Panc1 (cell line): ENCODE data around the gene NINJ2. TPM values are rescaled to one million over a fixed set of nuclear protein-coding genes. Genes with fewer than 3 reads are reported as not detected.

Experiments used
- ATAC-seq: fragments of 200-7000 bp; cut with Tn5 transposase; 2 replicates; pipeline ENCODE4 v1.9.1; 2020; ENCODE audit warnings: mild to moderate bottlenecking, moderate library complexity
- BruUV-seq: library from RNA; stranded (reverse); fragments of 400-500 nt; replicated peaks from 2 replicates; lab custom pipeline; 2021; lab: Mats Ljungman, UMichigan
- CTCF ChIA-PET: fragments of 300-600 bp; sonication (Branson Sonifier 250); formaldehyde crosslinking; loops from one replicate; lab custom pipeline; 2022; ENCODE audit warnings: antibody characterized with exemption; lab: Charles Lee
- POLR2A ChIA-PET: fragments of 300-600 bp; sonication (Branson Sonifier 250); formaldehyde crosslinking; loops from one replicate; lab custom pipeline; 2022; ENCODE audit warnings: antibody characterized with exemption; lab: Charles Lee
- DNase-seq: peaks from one replicate; pipeline ENCODE4 v3.0.0-alpha.2; 2010; ENCODE audit warnings: low read depth, low spot score
- H3K27ac ChIP-seq: 2 replicates; pipeline ENCODE4 v1.5.1; 2011; ENCODE audit warnings: mild to moderate bottlenecking, low read length, inconsistent platforms
- H3K27me3 ChIP-seq: fragments of 200-500 bp; sonication (Bioruptor generic); 2 replicates; pipeline ENCODE4 v1.6.0; 2014; ENCODE audit warnings: low read length, inconsistent platforms; ENCODE audit not compliant: control insufficient read depth, insufficient read depth
- H3K36me3 ChIP-seq: fragments of 200-500 bp; sonication (Bioruptor generic); 2 replicates; pipeline ENCODE4 v1.5.1; 2014; ENCODE audit warnings: inconsistent platforms, mild to moderate bottlenecking, low read length, moderate library complexity; ENCODE audit not compliant: control insufficient read depth, insufficient read depth
- H3K4me1 ChIP-seq: 2 replicates; pipeline ENCODE4 v1.5.1; 2011; ENCODE audit warnings: inconsistent platforms, mild to moderate bottlenecking, low read length, moderate library complexity; ENCODE audit not compliant: control insufficient read depth, insufficient read depth
- H3K4me3 ChIP-seq, 2 experiments: 2 replicates each; pipeline ENCODE4 v1.5.1; 2011 to 2012; ENCODE audit warnings: low read depth in 2 of 2, low read length in 2 of 2, mild to moderate bottlenecking in 2 of 2, inconsistent platforms in 1 of 2, moderate library complexity in 1 of 2
- H3K9me3 ChIP-seq: fragments of 200-500 bp; sonication (Bioruptor generic); 2 replicates; pipeline ENCODE4 v1.5.1; 2014; ENCODE audit warnings: low read depth, mild to moderate bottlenecking, inconsistent platforms, low read length, moderate library complexity; ENCODE audit not compliant: control insufficient read depth, insufficient read depth
- POLR2AphosphoS5 ChIP-seq: IDR thresholded peaks from 2 replicates; pipeline ENCODE4 v1.6.1; 2012; ENCODE audit warnings: mild to moderate bottlenecking, low read depth, low read length, moderate library complexity
- SIN3A ChIP-seq: IDR thresholded peaks from 2 replicates; pipeline ENCODE4 v1.6.1; 2012; ENCODE audit warnings: low read depth, mild to moderate bottlenecking, low read length, moderate library complexity, borderline replicate concordance; ENCODE audit not compliant: insufficient read depth
- TCF7L2 ChIP-seq: IDR thresholded peaks from 2 replicates; pipeline ENCODE4 v1.6.1; 2011; ENCODE audit warnings: mild to moderate bottlenecking, low read depth, low read length, inconsistent platforms
- in situ Hi-C: cut with HindIII; loops from 2 replicates; pipeline ENCODE4 v1.10.0; 2016; ENCODE audit warnings: low sequenced_read_pairs, low pct_unique_long_range_greater_than_20kb
- intact Hi-C: fragments of 100-400 bp; cut with micrococcal nuclease; formaldehyde crosslinking; loops from one replicate; pipeline ENCODE4 v1.10.0; 2022; ENCODE audit not compliant: unreplicated experiment
- total RNA-seq: library from RNA; stranded (reverse); gene quantifications from one replicate; pipeline ENCODE4 v1.2.1, GENCODE V29; 2021; ENCODE audit not compliant: unreplicated experiment
- TF ChIP-seq, protein P1 (sequence below), 2 experiments: IDR thresholded peaks; 2 replicates each; pipeline ENCODE4 v1.6.1; 2011 to 2012; ENCODE audit warnings: low read depth in 2 of 2, control low read depth in 1 of 2, low read length in 1 of 2, mild to moderate bottlenecking in 1 of 2, moderate library complexity in 1 of 2; ENCODE audit not compliant: insufficient read depth in 1 of 2
- TF ChIP-seq, protein P2 (sequence below): fragments of 450-650 bp; IDR thresholded peaks from 2 replicates; pipeline ENCODE4 v1.5.1; 2017; ENCODE audit warnings: mild to moderate bottlenecking

NINJ2 gene
- total RNA-seq, 1 experiment from 2014 or later: 1.9 TPM

DNA sequence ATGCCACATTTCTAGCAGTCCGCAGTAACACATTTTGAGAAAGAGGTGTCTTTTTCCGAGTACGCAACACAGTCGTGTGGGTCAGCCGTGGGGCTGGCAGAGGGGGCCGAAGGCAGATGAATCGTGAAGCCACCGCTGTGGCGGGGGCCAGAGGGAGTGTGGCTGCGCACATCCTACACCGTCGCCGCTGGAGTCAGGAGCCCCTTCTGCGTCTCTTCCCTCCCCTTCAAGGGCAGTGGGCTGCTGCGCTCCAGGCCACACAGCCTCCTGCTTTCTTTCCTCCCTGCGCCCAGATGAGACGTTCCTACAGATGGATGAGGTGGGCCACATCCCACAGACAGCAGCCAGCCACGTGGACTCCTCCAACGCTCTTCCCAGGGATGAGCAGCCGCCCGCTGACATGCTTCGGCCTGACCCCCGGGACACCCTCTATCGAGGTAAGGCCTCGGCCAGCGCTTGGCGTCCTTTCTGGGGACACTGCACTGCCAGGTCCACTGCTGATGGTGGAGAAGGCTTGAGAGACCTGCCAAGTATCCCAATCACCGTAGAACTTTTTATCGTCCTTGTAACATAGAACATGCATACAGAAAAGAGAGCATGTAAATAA, 113.7 kb downstream of the NINJ2 start:
- Histone ChIP-seq H3K27me3 (no peaks in the 10 kb centered on the region), H3K4me3 (no peak overlapping the region), H3K9me3 (no peaks in the 10 kb centered on the region), H3K36me3 (no peaks in the 10 kb centered on the region), H3K27ac (no peak overlapping the region), H3K4me1 (peaks cover 4% of the 10 kb centered on the region; the same call in 1 of the 2 replicates)
- no TSS peak for BruUV-seq
- ATAC-seq: no peak
- TF ChIP-seq POLR2AphosphoS5 (no peak), TCF7L2 (no peak), SIN3A (no peak)
- TF ChIP-seq, protein P1, sequence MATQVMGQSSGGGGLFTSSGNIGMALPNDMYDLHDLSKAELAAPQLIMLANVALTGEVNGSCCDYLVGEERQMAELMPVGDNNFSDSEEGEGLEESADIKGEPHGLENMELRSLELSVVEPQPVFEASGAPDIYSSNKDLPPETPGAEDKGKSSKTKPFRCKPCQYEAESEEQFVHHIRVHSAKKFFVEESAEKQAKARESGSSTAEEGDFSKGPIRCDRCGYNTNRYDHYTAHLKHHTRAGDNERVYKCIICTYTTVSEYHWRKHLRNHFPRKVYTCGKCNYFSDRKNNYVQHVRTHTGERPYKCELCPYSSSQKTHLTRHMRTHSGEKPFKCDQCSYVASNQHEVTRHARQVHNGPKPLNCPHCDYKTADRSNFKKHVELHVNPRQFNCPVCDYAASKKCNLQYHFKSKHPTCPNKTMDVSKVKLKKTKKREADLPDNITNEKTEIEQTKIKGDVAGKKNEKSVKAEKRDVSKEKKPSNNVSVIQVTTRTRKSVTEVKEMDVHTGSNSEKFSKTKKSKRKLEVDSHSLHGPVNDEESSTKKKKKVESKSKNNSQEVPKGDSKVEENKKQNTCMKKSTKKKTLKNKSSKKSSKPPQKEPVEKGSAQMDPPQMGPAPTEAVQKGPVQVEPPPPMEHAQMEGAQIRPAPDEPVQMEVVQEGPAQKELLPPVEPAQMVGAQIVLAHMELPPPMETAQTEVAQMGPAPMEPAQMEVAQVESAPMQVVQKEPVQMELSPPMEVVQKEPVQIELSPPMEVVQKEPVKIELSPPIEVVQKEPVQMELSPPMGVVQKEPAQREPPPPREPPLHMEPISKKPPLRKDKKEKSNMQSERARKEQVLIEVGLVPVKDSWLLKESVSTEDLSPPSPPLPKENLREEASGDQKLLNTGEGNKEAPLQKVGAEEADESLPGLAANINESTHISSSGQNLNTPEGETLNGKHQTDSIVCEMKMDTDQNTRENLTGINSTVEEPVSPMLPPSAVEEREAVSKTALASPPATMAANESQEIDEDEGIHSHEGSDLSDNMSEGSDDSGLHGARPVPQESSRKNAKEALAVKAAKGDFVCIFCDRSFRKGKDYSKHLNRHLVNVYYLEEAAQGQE (IDR thresholded peaks at IDR 0.05; ENCODE audit: insufficient read depth in 1 of 2, low read depth in 2 of 2, low read length in 1 of 2): no peak
- TF ChIP-seq, protein P2, sequence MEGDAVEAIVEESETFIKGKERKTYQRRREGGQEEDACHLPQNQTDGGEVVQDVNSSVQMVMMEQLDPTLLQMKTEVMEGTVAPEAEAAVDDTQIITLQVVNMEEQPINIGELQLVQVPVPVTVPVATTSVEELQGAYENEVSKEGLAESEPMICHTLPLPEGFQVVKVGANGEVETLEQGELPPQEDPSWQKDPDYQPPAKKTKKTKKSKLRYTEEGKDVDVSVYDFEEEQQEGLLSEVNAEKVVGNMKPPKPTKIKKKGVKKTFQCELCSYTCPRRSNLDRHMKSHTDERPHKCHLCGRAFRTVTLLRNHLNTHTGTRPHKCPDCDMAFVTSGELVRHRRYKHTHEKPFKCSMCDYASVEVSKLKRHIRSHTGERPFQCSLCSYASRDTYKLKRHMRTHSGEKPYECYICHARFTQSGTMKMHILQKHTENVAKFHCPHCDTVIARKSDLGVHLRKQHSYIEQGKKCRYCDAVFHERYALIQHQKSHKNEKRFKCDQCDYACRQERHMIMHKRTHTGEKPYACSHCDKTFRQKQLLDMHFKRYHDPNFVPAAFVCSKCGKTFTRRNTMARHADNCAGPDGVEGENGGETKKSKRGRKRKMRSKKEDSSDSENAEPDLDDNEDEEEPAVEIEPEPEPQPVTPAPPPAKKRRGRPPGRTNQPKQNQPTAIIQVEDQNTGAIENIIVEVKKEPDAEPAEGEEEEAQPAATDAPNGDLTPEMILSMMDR: no peak
- in situ Hi-C loops: no loop called here
- DNase-seq: no peak
- intact Hi-C loops: loop anchor here (5.0 kb wide), 1 partner anchor 97 kb away; no protein-coding TSS in a partner anchor
- ChIA-PET POLR2A (no interaction called here), CTCF (interaction anchor here (0.6 kb wide), 1 partner anchor 906 kb away, joined by 3 read pairs; no protein-coding TSS in a partner anchor)

DNA sequence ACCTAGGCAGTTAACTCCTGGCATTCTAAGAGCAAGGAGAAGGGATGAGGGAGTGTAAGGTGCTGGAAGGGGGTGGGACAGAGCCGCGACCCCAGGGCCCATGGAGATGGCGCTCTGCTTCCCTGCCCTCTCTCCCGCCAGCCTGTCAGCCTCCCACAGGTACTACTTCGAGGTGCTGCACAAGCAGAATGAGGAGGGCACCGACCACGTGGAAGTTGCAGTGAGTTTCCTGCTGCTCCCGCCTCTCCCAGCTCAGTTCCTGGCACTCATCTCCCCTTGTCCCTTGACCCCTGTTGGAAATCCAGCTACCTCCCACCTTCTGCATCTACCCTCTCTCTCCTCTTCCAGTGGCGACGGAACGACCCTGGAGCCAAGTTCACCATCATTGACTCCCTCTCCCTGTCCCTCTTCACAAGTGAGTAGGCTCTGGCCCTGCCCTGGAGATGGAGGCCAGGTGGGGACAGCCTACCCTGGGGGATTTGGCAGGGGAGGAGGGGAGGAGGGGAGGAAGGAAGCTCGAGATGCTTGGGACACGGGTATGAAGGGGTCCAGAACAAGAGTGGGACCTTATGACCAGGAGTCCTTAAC, 115.3 kb downstream of the NINJ2 start:
- no peak for ATAC-seq
- Histone ChIP-seq H3K27me3 (no peaks in the 10 kb centered on the region), H3K36me3 (no peaks in the 10 kb centered on the region), H3K4me3 (no peak overlapping the region), H3K9me3 (no peaks in the 10 kb centered on the region), H3K4me1 (peaks cover 4% of the 10 kb centered on the region; the same call in 1 of the 2 replicates), H3K27ac (no peak overlapping the region)
- ChIA-PET CTCF (interaction anchor here (0.6 to 0.7 kb wide), 2 partner anchors 21 to 123 kb away, joined by 3 to 6 read pairs; no protein-coding TSS in a partner anchor), POLR2A (no interaction called here)
- in situ Hi-C loops: no loop called here
- no TSS peak for BruUV-seq
- TF ChIP-seq POLR2AphosphoS5 (no peak), TCF7L2 (no peak), SIN3A (no peak)
- TF ChIP-seq, protein P1 (IDR thresholded peaks at IDR 0.05; ENCODE audit: insufficient read depth in 1 of 2, low read depth in 2 of 2, low read length in 1 of 2): no peak
- TF ChIP-seq, protein P2: no peak
- DNase-seq: no peak
- intact Hi-C loops: loop anchor here (5.0 kb wide), 1 partner anchor 96 kb away; no protein-coding TSS in a partner anchor
